BJ (cell line): ENCODE measurements around the gene ABCC8. TPM values are rescaled to one million over a fixed set of nuclear protein-coding genes. Genes with fewer than 3 reads are reported as not detected.

Source experiments
- CTCF ChIA-PET: fragments of 350-600 bp; formaldehyde crosslinking; extraction: SDS; loops from one replicate; lab custom pipeline; 2021; ENCODE audit warnings: antibody characterized with exemption, inconsistent platforms; lab: Yijun Ruan, JAX
- POLR2A ChIA-PET: fragments of 300-600 bp; sonication (Branson Sonifier 250); formaldehyde crosslinking; extraction: SDS; loops from one replicate; lab custom pipeline; 2021; ENCODE audit warnings: antibody characterized with exemption; lab: Charles Lee
- DNase-seq: peaks from one replicate; pipeline ENCODE4 v3.0.0-alpha.2; 2011; ENCODE audit warnings: low read depth
- H3K27me3 ChIP-seq: 2 replicates; pipeline ENCODE4 v1.6.0; 2011; ENCODE audit warnings: low read length; ENCODE audit not compliant: control insufficient read depth, insufficient read depth
- H3K36me3 ChIP-seq: 2 replicates; pipeline ENCODE4 v1.5.1; 2011; ENCODE audit warnings: low read length; ENCODE audit not compliant: control insufficient read depth, insufficient read depth
- H3K4me3 ChIP-seq: 2 replicates; pipeline ENCODE4 v1.5.1; 2011; ENCODE audit warnings: low read depth, mild to moderate bottlenecking, control low read depth, low read length
- CTCF ChIP-seq: IDR thresholded peaks from 2 replicates; pipeline ENCODE4 v1.5.1; 2011; ENCODE audit warnings: low read depth, mild to moderate bottlenecking, control low read depth, inconsistent platforms, low read length, moderate library complexity; ENCODE audit not compliant: insufficient read depth
- polyA plus RNA-seq: library from polyadenylated mRNA; depleted of rRNA; stranded (reverse); fragments of >200 nt; gene quantifications from 2 replicates; pipeline ENCODE4 v1.2.3, GENCODE V29; 2011

ABCC8 gene
- polyA plus RNA-seq, 1 experiment: not detected

- ChIA-PET CTCF (interaction anchor here (0.7 to 8.7 kb wide), 6 partner anchors 8 to 277 kb away, joined by 3 to 101 read pairs (median 18); partner anchors contain the start of gene KCNJ11), POLR2A (no interaction called here)
- DNase-seq: no peak
- no peak for TF ChIP-seq CTCF
- Histone ChIP-seq H3K4me3 (no peak overlapping the region), H3K27me3 (peaks cover 8% of the 10 kb centered on the region), H3K36me3 (no peaks in the 10 kb centered on the region)
Observed at GRCh38 chr11:17506314-17506713, 29.7 kb upstream of the ABCC8 start.

DNA sequence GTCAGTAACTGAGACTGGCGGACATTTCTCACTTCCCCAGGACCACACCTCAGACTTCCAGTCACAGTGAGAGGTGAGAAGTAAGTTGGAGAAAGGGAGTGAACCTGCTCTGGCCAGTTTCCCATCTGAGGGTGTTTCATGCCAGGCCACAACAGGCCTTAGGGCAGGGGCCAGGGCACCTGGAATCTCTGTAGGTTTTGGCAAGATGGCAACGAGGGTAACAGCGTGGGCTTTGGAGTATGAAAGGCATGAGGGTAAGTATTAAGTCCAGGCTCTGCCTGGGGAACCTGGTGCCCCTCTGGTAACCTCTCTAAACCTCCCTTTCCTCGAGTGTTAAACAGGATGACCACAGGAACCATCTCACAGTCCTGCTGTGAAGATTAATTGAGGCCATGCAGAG is 28.5 kb upstream of the ABCC8 start:
- ChIA-PET POLR2A (no interaction called here), CTCF (interaction anchor here (0.6 to 8.7 kb wide), 24 partner anchors 8 to 1564 kb away, joined by 3 to 101 read pairs (median 4); partner anchors contain the start of gene KCNJ11)
- no peak for DNase-seq
- H3K27me3 ChIP-seq: peaks cover 5% of the 10 kb centered on the region
- no peak overlapping the region for H3K4me3 ChIP-seq
- no peaks in the 10 kb centered on the region for H3K36me3 ChIP-seq
- TF ChIP-seq CTCF: no peak

GRCh38 chr11:17504330-17505107 is 27.9 kb upstream of the ABCC8 start:
- DNase-seq: no peak
- Histone ChIP-seq H3K27me3 (peaks cover 5% of the 10 kb centered on the region), H3K36me3 (no peaks in the 10 kb centered on the region), H3K4me3 (no peak overlapping the region)
- ChIA-PET CTCF (interaction anchor here (0.6 to 8.7 kb wide), 31 partner anchors 9 to 1564 kb away, joined by 3 to 101 read pairs (median 4); partner anchors contain the start of gene KCNJ11), POLR2A (no interaction called here)
- peak; percentile 91 for TF ChIP-seq CTCF

- peaks cover 4% of the 10 kb centered on the region for H3K27me3 ChIP-seq
- CTCF ChIA-PET: interaction anchor here (0.7 to 8.7 kb wide), 5 partner anchors 9 to 119 kb away, joined by 3 to 101 read pairs (median 7); no protein-coding TSS in a partner anchor
- POLR2A ChIA-PET: no interaction called here
- no peak for DNase-seq
- no peaks in the 10 kb centered on the region for H3K36me3 ChIP-seq
- no peak for TF ChIP-seq CTCF
- no peak overlapping the region for H3K4me3 ChIP-seq
Observed at GRCh38 chr11:17502630-17503029, 26.0 kb upstream of the ABCC8 start.

GRCh38 chr11:17500673-17501072 is 24.0 kb upstream of the ABCC8 start:
- CTCF ChIA-PET: interaction anchor here (1.1 to 8.7 kb wide), 2 partner anchors 12 to 117 kb away, joined by 5 to 101 read pairs; no protein-coding TSS in a partner anchor
- Histone ChIP-seq H3K27me3 (peaks cover 6% of the 10 kb centered on the region; the same call in 1 of the 2 replicates), H3K4me3 (no peak overlapping the region), H3K36me3 (no peaks in the 10 kb centered on the region)
- DNase-seq: no peak
- no peak for TF ChIP-seq CTCF
- POLR2A ChIA-PET: no interaction called here
